ENCODE data around the gene CBX3.
"Not testable (repeated sequence)": the region's sequence is repeated elsewhere in the genome, so short reads cannot be mapped to it uniquely, and the experiment has no call there.

The CBX3 gene

GRCh38 chr7:26201247-26202018 lies at the start of gene CBX3:
Gene CBX3, plus strand, starts transcription at chr7:26201745. Its CDS starts 1,254 bp downstream, at chr7:26202999.
- Histone ChIP-seq H3K9ac (ENCODE audit: low read depth, low read length) (peak within 1 kb of the TSS; percentile 98), H3K27ac (ENCODE audit: low read depth, low read length) (peak within 1 kb of the TSS; percentile 99), H3K4me3 (ENCODE audit: low read depth, low read length) (peak within 1 kb of the TSS; percentile 82), H3K4me1 (ENCODE audit: control insufficient read depth, insufficient read depth, low read length) (peaks cover 31% of the 10 kb centered on the region), H3K9me3 (ENCODE audit: control insufficient read depth, insufficient read depth, low read length) (no peaks in the 10 kb centered on the region), H3K27me3 (ENCODE audit: control insufficient read depth, insufficient read depth, low read length) (no peaks in the 10 kb centered on the region), H3K36me3 (ENCODE audit: control insufficient read depth, insufficient read depth, low read length) (peaks cover 67% of the 10 kb centered on the region)

GRCh38 chr7:26151953-26152781 lies 49.4 kb upstream of the CBX3 start, which contains the start of gene NFE2L3:
Gene NFE2L3, plus strand, starts transcription at chr7:26152198. Its CDS starts 301 bp downstream, at chr7:26152499.
- Histone ChIP-seq H3K9ac (ENCODE audit: low read depth, low read length) (peak within 1 kb of the TSS; percentile 89), H3K36me3 (ENCODE audit: control insufficient read depth, insufficient read depth, low read length) (no peaks in the 10 kb centered on the region), H3K9me3 (ENCODE audit: control insufficient read depth, insufficient read depth, low read length) (peaks cover 2% of the 10 kb centered on the region; the same call in 1 of the 2 replicates), H3K27ac (ENCODE audit: low read depth, low read length) (peak within 1 kb of the TSS; percentile 97), H3K27me3 (ENCODE audit: control insufficient read depth, insufficient read depth, low read length) (peaks cover 6% of the 10 kb centered on the region; the same call in 1 of the 2 replicates), H3K4me1 (ENCODE audit: control insufficient read depth, insufficient read depth, low read length) (peaks cover 31% of the 10 kb centered on the region), H3K4me3 (ENCODE audit: low read depth, low read length) (peak within 1 kb of the TSS; percentile 90)

GRCh38 chr7:26152782-26153240 lies 48.7 kb upstream of the CBX3 start:
- not testable (repeated sequence) for H3K27me3 ChIP-seq (ENCODE audit: control insufficient read depth, insufficient read depth, low read length); H3K36me3 ChIP-seq (ENCODE audit: control insufficient read depth, insufficient read depth, low read length); H3K9me3 ChIP-seq (ENCODE audit: control insufficient read depth, insufficient read depth, low read length)
- peak overlapping the region; percentile 89 for H3K9ac ChIP-seq (ENCODE audit: low read depth, low read length)
- peaks cover 31% of the 10 kb centered on the region for H3K4me1 ChIP-seq (ENCODE audit: control insufficient read depth, insufficient read depth, low read length)
- peak overlapping the region; percentile 90 for H3K4me3 ChIP-seq (ENCODE audit: low read depth, low read length)
- H3K27ac ChIP-seq (ENCODE audit: low read depth, low read length): peak overlapping the region; percentile 97

GRCh38 chr7:26153241-26153822 lies 48.2 kb upstream of the CBX3 start:
- peak overlapping the region; percentile 89 for H3K9ac ChIP-seq (ENCODE audit: low read depth, low read length)

GRCh38 chr7:26153823-26154783 lies 47.4 kb upstream of the CBX3 start:
- H3K9ac ChIP-seq (ENCODE audit: low read depth, low read length): peak overlapping the region; percentile 89
- peak overlapping the region; percentile 90 for H3K4me3 ChIP-seq (ENCODE audit: low read depth, low read length)
- H3K4me1 ChIP-seq (ENCODE audit: control insufficient read depth, insufficient read depth, low read length): peaks cover 42% of the 10 kb centered on the region
- H3K27me3 ChIP-seq (ENCODE audit: control insufficient read depth, insufficient read depth, low read length): peaks cover 6% of the 10 kb centered on the region; the same call in 1 of the 2 replicates
- peak overlapping the region; percentile 97 for H3K27ac ChIP-seq (ENCODE audit: low read depth, low read length)
- no peaks in the 10 kb centered on the region for H3K9me3 ChIP-seq (ENCODE audit: control insufficient read depth, insufficient read depth, low read length)
- H3K36me3 ChIP-seq (ENCODE audit: control insufficient read depth, insufficient read depth, low read length): no peaks in the 10 kb centered on the region

More at GRCh38 chr7:26153241-26153822, 48.2 kb upstream of the CBX3 start:
- peaks cover 6% of the 10 kb centered on the region; the same call in 1 of the 2 replicates for H3K27me3 ChIP-seq (ENCODE audit: control insufficient read depth, insufficient read depth, low read length)
- H3K36me3 ChIP-seq (ENCODE audit: control insufficient read depth, insufficient read depth, low read length): no peaks in the 10 kb centered on the region
- H3K4me1 ChIP-seq (ENCODE audit: control insufficient read depth, insufficient read depth, low read length): peaks cover 34% of the 10 kb centered on the region
- H3K27ac ChIP-seq (ENCODE audit: low read depth, low read length): peak overlapping the region; percentile 97
- H3K4me3 ChIP-seq (ENCODE audit: low read depth, low read length): peak overlapping the region; percentile 90
- no peaks in the 10 kb centered on the region for H3K9me3 ChIP-seq (ENCODE audit: control insufficient read depth, insufficient read depth, low read length)

GRCh38 chr7:26155531-26156375 lies 45.8 kb upstream of the CBX3 start:
- peaks cover 6% of the 10 kb centered on the region; the same call in 1 of the 2 replicates for H3K27me3 ChIP-seq (ENCODE audit: control insufficient read depth, insufficient read depth, low read length)
- peak overlapping the region; percentile 36 for H3K4me3 ChIP-seq (ENCODE audit: low read depth, low read length)
- peak overlapping the region; percentile 63 for H3K27ac ChIP-seq (ENCODE audit: low read depth, low read length)
- H3K36me3 ChIP-seq (ENCODE audit: control insufficient read depth, insufficient read depth, low read length): no peaks in the 10 kb centered on the region
- H3K4me1 ChIP-seq (ENCODE audit: control insufficient read depth, insufficient read depth, low read length): peaks cover 49% of the 10 kb centered on the region
- H3K9me3 ChIP-seq (ENCODE audit: control insufficient read depth, insufficient read depth, low read length): no peaks in the 10 kb centered on the region
- no peak overlapping the region for H3K9ac ChIP-seq (ENCODE audit: low read depth, low read length)

GRCh38 chr7:26156451-26157420 lies 44.8 kb upstream of the CBX3 start:
- Histone ChIP-seq H3K27me3 (ENCODE audit: control insufficient read depth, insufficient read depth, low read length) (peaks cover 6% of the 10 kb centered on the region; the same call in 1 of the 2 replicates), H3K27ac (ENCODE audit: low read depth, low read length) (no peak overlapping the region), H3K36me3 (ENCODE audit: control insufficient read depth, insufficient read depth, low read length) (no peaks in the 10 kb centered on the region), H3K4me3 (ENCODE audit: low read depth, low read length) (no peak overlapping the region), H3K9me3 (ENCODE audit: control insufficient read depth, insufficient read depth, low read length) (no peaks in the 10 kb centered on the region), H3K9ac (ENCODE audit: low read depth, low read length) (no peak overlapping the region), H3K4me1 (ENCODE audit: control insufficient read depth, insufficient read depth, low read length) (peaks cover 49% of the 10 kb centered on the region)

GRCh38 chr7:26157520-26158105 lies 43.9 kb upstream of the CBX3 start:
- Histone ChIP-seq H3K36me3 (ENCODE audit: control insufficient read depth, insufficient read depth, low read length) (no peaks in the 10 kb centered on the region), H3K27me3 (ENCODE audit: control insufficient read depth, insufficient read depth, low read length) (peaks cover 6% of the 10 kb centered on the region; the same call in 1 of the 2 replicates), H3K4me3 (ENCODE audit: low read depth, low read length) (no peak overlapping the region), H3K9me3 (ENCODE audit: control insufficient read depth, insufficient read depth, low read length) (no peaks in the 10 kb centered on the region), H3K9ac (ENCODE audit: low read depth, low read length) (no peak overlapping the region), H3K4me1 (ENCODE audit: control insufficient read depth, insufficient read depth, low read length) (peaks cover 48% of the 10 kb centered on the region), H3K27ac (ENCODE audit: low read depth, low read length) (no peak overlapping the region)

Data from HUES48 (cell line).